Caco-2 (cell line): ENCODE results near the gene EFCAB12. TPM values are rescaled to one million over a fixed set of nuclear protein-coding genes. Genes with fewer than 3 reads are reported as not detected.
"Not testable (repeated sequence)": the region's sequence is repeated elsewhere in the genome, so short reads cannot be mapped to it uniquely, and the experiment has no call there.

Experiments
- BruUV-seq: library from RNA; stranded (reverse); fragments of 400-500 nt; replicated peaks from 2 replicates; lab custom pipeline; 2021; lab: Mats Ljungman, UMichigan
- CTCF ChIA-PET: fragments of 300-600 bp; sonication (Branson Sonifier 250); formaldehyde crosslinking; loops from one replicate; lab custom pipeline; 2022; ENCODE audit warnings: antibody characterized with exemption; lab: Charles Lee
- POLR2A ChIA-PET: fragments of 300-600 bp; sonication (Branson Sonifier 250); formaldehyde crosslinking; loops from one replicate; lab custom pipeline; 2022; ENCODE audit warnings: antibody characterized with exemption; lab: Charles Lee
- DNase-seq, 2 experiments: peaks; one replicate each; pipeline versions ENCODE4 v3.0.0 to v3.0.0-alpha.2; 2020 to 2022
- H3K27me3 ChIP-seq: replicated peaks from 2 replicates; pipeline ENCODE4 v1.6.0; 2011; ENCODE audit warnings: low read length; ENCODE audit not compliant: control insufficient read depth, insufficient read depth
- H3K36me3 ChIP-seq: 2 replicates; pipeline ENCODE4 v1.5.1; 2011; ENCODE audit warnings: low read length; ENCODE audit not compliant: control insufficient read depth, insufficient read depth
- H3K4me1 ChIP-seq: fragments of 250-450 bp; sonication (Bioruptor Pico); 2 replicates; pipeline ENCODE4 v1.5.1; 2020; ENCODE audit warnings: mild to moderate bottlenecking
- H3K4me3 ChIP-seq: 2 replicates; pipeline ENCODE4 v1.5.1; 2011; ENCODE audit warnings: low read depth, mild to moderate bottlenecking, control low read depth, low read length
- H3K9me3 ChIP-seq: fragments of 250-450 bp; sonication (Bioruptor Pico); 2 replicates; pipeline ENCODE4 v1.5.1; 2020; ENCODE audit warnings: mild to moderate bottlenecking, moderate library complexity
- H3K27ac Mint-ChIP-seq: one replicate; pipeline ENCODE4 v1.8.0; 2022; ENCODE audit warnings: mixed read lengths; ENCODE audit not compliant: unreplicated experiment
- H3K27me3 Mint-ChIP-seq: one replicate; pipeline ENCODE4 v1.8.0; 2022; ENCODE audit warnings: mixed read lengths; ENCODE audit not compliant: insufficient read depth, unreplicated experiment
- H3K36me3 Mint-ChIP-seq: one replicate; pipeline ENCODE4 v1.8.0; 2022; ENCODE audit warnings: mild to moderate bottlenecking, mixed read lengths; ENCODE audit not compliant: insufficient read depth, unreplicated experiment
- H3K4me1 Mint-ChIP-seq: one replicate; pipeline ENCODE4 v1.8.0; 2022; ENCODE audit warnings: low read depth, mixed read lengths; ENCODE audit not compliant: unreplicated experiment
- H3K4me3 Mint-ChIP-seq: one replicate; pipeline ENCODE4 v1.8.0; 2022; ENCODE audit warnings: mild to moderate bottlenecking, moderate library complexity, mixed read lengths; ENCODE audit not compliant: unreplicated experiment
- H3K9me3 Mint-ChIP-seq: one replicate; pipeline ENCODE4 v1.8.0; 2022; ENCODE audit warnings: mixed read lengths; ENCODE audit not compliant: unreplicated experiment
- CTCF ChIP-seq, 2 experiments: fragments of 200-600 bp in 1 of 2; IDR thresholded peaks; 1 replicate in 1 of 2; 2 replicates in 1 of 2; pipeline versions ENCODE4 v1.5.1 to v1.8.0; 2011 to 2022; ENCODE audit warnings: antibody characterized with exemption in 1 of 2, control low read depth in 1 of 2, inconsistent platforms in 1 of 2, low read depth in 1 of 2, low read length in 1 of 2, mild to moderate bottlenecking in 1 of 2, moderate library complexity in 1 of 2; ENCODE audit not compliant: insufficient read depth in 1 of 2, severe bottlenecking in 1 of 2, unreplicated experiment in 1 of 2
- intact Hi-C: fragments of 100-400 bp; cut with micrococcal nuclease; formaldehyde crosslinking; loops from one replicate; pipeline ENCODE4 v1.10.0; 2022; ENCODE audit not compliant: unreplicated experiment
- total RNA-seq: library from RNA; stranded (reverse); gene quantifications from 2 replicates; pipeline ENCODE4 v1.2.3, GENCODE V29; 2022

The EFCAB12 gene
- total RNA-seq, 1 experiment from 2014 or later, result 0.14 TPM

- Histone ChIP-seq H3K36me3 (peaks cover 1% of the 10 kb centered on the region; the same call in 1 of the 2 replicates), H3K9me3 (no peaks in the 10 kb centered on the region), H3K4me3 (no peak overlapping the region), H3K27me3 (no peaks in the 10 kb centered on the region), H3K4me1 (peaks cover 9% of the 10 kb centered on the region)
- ChIA-PET POLR2A (interaction anchor here (0.6 to 1.1 kb wide), 2 partner anchors 12 to 293 kb away, joined by 5 to 9 read pairs; no protein-coding TSS in a partner anchor), CTCF (interaction anchor here (0.7 kb wide), 1 partner anchor 9 kb away, joined by 5 read pairs; no protein-coding TSS in a partner anchor)
- Mint-ChIP-seq H3K27me3 (no peaks in the 10 kb centered on the region), H3K36me3 (peaks cover 57% of the 10 kb centered on the region), H3K4me3 (no peak overlapping the region), H3K27ac (no peak overlapping the region), H3K4me1 (peaks cover 16% of the 10 kb centered on the region), H3K9me3 (no peaks in the 10 kb centered on the region)
- TF ChIP-seq CTCF (IDR thresholded peaks at IDR 0.05; ENCODE audit: insufficient read depth in 1 of 2, low read depth in 1 of 2, low read length in 1 of 2, severe bottlenecking in 1 of 2, unreplicated experiment in 1 of 2), result no peak
- intact Hi-C loops, result no loop called here
- DNase-seq, result no peak
- no TSS peak for BruUV-seq
Observed at GRCh38 chr3:129387487-129387886, 40.9 kb downstream of the EFCAB12 start.

GRCh38 chr3:129386984-129387383 is 41.5 kb downstream of the EFCAB12 start:
- Histone ChIP-seq H3K9me3 (no peaks in the 10 kb centered on the region), H3K36me3 (peaks cover 1% of the 10 kb centered on the region; the same call in 1 of the 2 replicates), H3K27me3 (no peaks in the 10 kb centered on the region), H3K4me3 (no peak overlapping the region), H3K4me1 (peaks cover 9% of the 10 kb centered on the region)
- Mint-ChIP-seq H3K36me3 (peaks cover 53% of the 10 kb centered on the region), H3K4me1 (peaks cover 16% of the 10 kb centered on the region), H3K4me3 (no peak overlapping the region), H3K9me3 (no peaks in the 10 kb centered on the region), H3K27ac (no peak overlapping the region), H3K27me3 (no peaks in the 10 kb centered on the region)
- ChIA-PET CTCF (no interaction called here), POLR2A (interaction anchor here (0.5 to 1.1 kb wide), 3 partner anchors 13 to 293 kb away, joined by 3 to 9 read pairs (median 5); no protein-coding TSS in a partner anchor)
- no peak for TF ChIP-seq CTCF (IDR thresholded peaks at IDR 0.05; ENCODE audit: insufficient read depth in 1 of 2, low read depth in 1 of 2, low read length in 1 of 2, severe bottlenecking in 1 of 2, unreplicated experiment in 1 of 2)
- intact Hi-C loops, result no loop called here
- DNase-seq, result no peak
- no TSS peak for BruUV-seq

- H3K36me3 ChIP-seq, H3K4me3 Mint-ChIP-seq, H3K4me3 ChIP-seq, H3K27ac Mint-ChIP-seq, H3K27me3 Mint-ChIP-seq, H3K27me3 ChIP-seq, DNase-seq, H3K9me3 Mint-ChIP-seq, H3K9me3 ChIP-seq, intact Hi-C loops, H3K4me1 ChIP-seq, BruUV-seq: not testable (repeated sequence)
- peaks cover 16% of the 10 kb centered on the region for H3K4me1 Mint-ChIP-seq
- POLR2A ChIA-PET, result interaction anchor here (0.6 kb wide), 1 partner anchor 627 kb away, joined by 11 read pairs; no protein-coding TSS in a partner anchor
- H3K36me3 Mint-ChIP-seq, result peaks cover 41% of the 10 kb centered on the region
- CTCF ChIA-PET, result interaction anchor here (1.2 kb wide), 1 partner anchor 105 kb away, joined by 3 read pairs; no protein-coding TSS in a partner anchor
Observed at GRCh38 chr3:129385507-129385906, 42.9 kb downstream of the EFCAB12 start.
